Thymus (tissue), 11 donors: ENCODE results near the gene ATN1. TPM values are rescaled to one million over a fixed set of nuclear protein-coding genes. Genes with fewer than 3 reads are reported as not detected.

ENCODE experiments used
- DNase-seq, 9 donors: peaks; one replicate each; pipeline ENCODE4 v3.0.0-alpha.2; 2013; ENCODE audit warnings: low spot score in 9 of 9, low read depth in 6 of 9, missing footprints in 1 of 9
- H3K27ac ChIP-seq, 2 donors: one replicate each; pipeline ENCODE4 v1.5.1; 2013; ENCODE audit warnings: control low read depth in 1 of 2, low read depth in 1 of 2, low read length in 1 of 2, mild to moderate bottlenecking in 1 of 2, moderate library complexity in 1 of 2
- H3K27me3 ChIP-seq, 2 donors: one replicate each; pipeline ENCODE4 v1.5.1; 2013; ENCODE audit warnings: low read length in 1 of 2; ENCODE audit not compliant: control insufficient read depth in 2 of 2, insufficient read depth in 1 of 2
- H3K36me3 ChIP-seq, 2 donors: one replicate each; pipeline ENCODE4 v1.5.1; 2013; ENCODE audit warnings: low read length in 1 of 2, mild to moderate bottlenecking in 1 of 2, moderate library complexity in 1 of 2; ENCODE audit not compliant: control insufficient read depth in 2 of 2, insufficient read depth in 2 of 2
- H3K4me1 ChIP-seq, 2 donors: one replicate each; pipeline ENCODE4 v1.5.1; 2013; ENCODE audit warnings: low read length in 2 of 2; ENCODE audit not compliant: control insufficient read depth in 2 of 2, insufficient read depth in 2 of 2
- H3K4me3 ChIP-seq, 2 donors: one replicate each; pipeline ENCODE4 v1.5.1; 2013; ENCODE audit warnings: low read length in 2 of 2, control low read depth in 1 of 2, mild to moderate bottlenecking in 1 of 2
- H3K9me3 ChIP-seq, 2 donors: one replicate each; pipeline ENCODE4 v1.5.1; 2013; ENCODE audit warnings: low read length in 1 of 2, mild to moderate bottlenecking in 1 of 2; ENCODE audit not compliant: control insufficient read depth in 2 of 2, insufficient read depth in 1 of 2
- WGBS: extraction: QIAGEN DNeasy Blood & Tissue Kit; methylation state at CpG from one replicate; pipeline ENCODE4 v1.1.7; 2013; 5-methylcytosine and 5-hydroxymethylcytosine counted together
- polyA plus RNA-seq: library from polyadenylated mRNA; stranded (reverse); fragments of 200-250 nt; gene quantifications from one replicate; pipeline ENCODE4 v1.2.3, GENCODE V29; 2013
- total RNA-seq: library from RNA; stranded (reverse); fragments of 120-200 nt; gene quantifications from one replicate; pipeline ENCODE4 v1.2.4, GENCODE V29; 2013
- donor health status: healthy.

ATN1 gene
- total and polyA plus RNA-seq, 2 donors, result 1.6 to 30.3 TPM

DNA sequence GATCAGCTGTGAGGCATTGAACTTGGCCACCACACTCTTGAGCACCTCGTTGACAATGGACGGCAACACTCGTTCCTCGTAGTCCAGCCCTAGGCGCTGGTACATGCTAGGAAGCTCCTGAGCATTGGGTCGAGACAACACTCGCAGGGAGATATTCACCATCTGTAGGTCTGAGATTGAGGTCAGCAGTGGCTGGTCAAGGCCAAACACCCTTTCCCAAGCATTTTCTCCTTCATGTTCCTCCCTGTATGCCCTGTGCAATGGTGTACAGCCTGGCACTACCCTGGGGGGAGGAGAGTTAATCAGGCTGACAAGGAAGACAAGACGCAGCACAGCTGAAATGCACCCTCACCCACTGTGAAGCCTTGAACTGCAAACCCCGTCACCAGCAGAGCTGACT is 40.7 kb downstream of the ATN1 start:
- Histone ChIP-seq H3K36me3 (peaks cover 32 to 53% of the 10 kb centered on the region in 2 donors), H3K4me1 (peaks cover 9 to 47% of the 10 kb centered on the region in 2 donors), H3K9me3 (no peaks in the 10 kb centered on the region), H3K4me3 (no peak overlapping the region), H3K27me3 (no peaks in the 10 kb centered on the region), H3K27ac (no peak overlapping the region)
- no peak for DNase-seq
- 99% methylated on average over 9 of the region's 9 CpGs for WGBS

DNA sequence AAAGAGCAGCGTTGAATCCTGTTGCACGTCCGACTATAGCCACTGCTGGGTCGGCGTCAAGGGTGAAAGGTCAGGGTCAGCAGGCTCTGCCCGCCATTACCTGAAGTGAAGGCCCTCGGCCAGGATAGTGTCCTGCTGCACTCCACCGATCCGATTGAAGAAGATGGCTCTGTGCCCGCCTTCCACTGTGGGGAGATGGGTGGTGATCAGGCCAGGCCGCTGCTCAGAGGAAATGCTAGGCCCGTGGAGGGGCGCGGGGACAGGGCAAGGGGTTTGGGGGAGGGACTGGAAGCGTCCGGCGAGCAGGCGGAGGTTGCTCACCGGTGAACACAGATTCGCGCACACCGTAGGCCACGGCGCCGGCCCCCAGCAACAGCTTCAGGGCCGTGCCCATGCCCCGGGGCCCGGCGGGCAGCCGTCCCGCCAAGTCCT is 42.4 kb downstream of the ATN1 start:
- WGBS, result under 1% methylated on average over 31 of the region's 31 CpGs
- Histone ChIP-seq H3K4me3 (peak overlapping the region; percentile 57 to 95), H3K4me1 (peaks cover 9 to 40% of the 10 kb centered on the region in 2 donors), H3K9me3 (no peaks in the 10 kb centered on the region), H3K36me3 (peaks cover 44 to 55% of the 10 kb centered on the region in 2 donors), H3K27ac (peak overlapping the region; percentile 80 to 84), H3K27me3 (no peaks in the 10 kb centered on the region)
- no peak for DNase-seq

DNA sequence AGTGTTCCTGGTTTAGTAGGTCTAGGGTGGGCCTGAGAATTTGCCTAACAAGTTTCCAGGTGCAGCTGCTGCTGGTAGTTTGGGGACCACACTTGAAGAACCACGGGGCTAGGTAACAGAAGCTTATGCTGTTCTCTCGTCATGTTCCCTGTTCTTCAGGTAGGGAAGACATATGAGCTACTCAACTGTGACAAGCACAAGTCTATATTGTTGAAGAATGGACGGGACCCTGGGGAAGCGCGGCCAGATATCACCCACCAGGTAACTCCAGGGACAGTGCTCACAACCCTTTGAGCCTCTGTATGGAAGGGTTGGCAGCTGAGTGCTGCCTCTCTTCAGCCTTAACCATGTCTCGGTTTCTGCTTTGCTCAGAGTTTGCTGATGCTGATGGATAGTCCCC is 46.4 kb downstream of the ATN1 start:
- peaks cover 6 to 15% of the 10 kb centered on the region in 2 donors for H3K4me1 ChIP-seq
- no peak overlapping the region for H3K27ac ChIP-seq
- H3K9me3 ChIP-seq, result no peaks in the 10 kb centered on the region
- no peaks in the 10 kb centered on the region for H3K27me3 ChIP-seq
- WGBS, result 98% methylated on average over 6 of the region's 6 CpGs
- no peak for DNase-seq
- peaks cover 53 to 55% of the 10 kb centered on the region in 2 donors for H3K36me3 ChIP-seq
- no peak overlapping the region for H3K4me3 ChIP-seq

DNA sequence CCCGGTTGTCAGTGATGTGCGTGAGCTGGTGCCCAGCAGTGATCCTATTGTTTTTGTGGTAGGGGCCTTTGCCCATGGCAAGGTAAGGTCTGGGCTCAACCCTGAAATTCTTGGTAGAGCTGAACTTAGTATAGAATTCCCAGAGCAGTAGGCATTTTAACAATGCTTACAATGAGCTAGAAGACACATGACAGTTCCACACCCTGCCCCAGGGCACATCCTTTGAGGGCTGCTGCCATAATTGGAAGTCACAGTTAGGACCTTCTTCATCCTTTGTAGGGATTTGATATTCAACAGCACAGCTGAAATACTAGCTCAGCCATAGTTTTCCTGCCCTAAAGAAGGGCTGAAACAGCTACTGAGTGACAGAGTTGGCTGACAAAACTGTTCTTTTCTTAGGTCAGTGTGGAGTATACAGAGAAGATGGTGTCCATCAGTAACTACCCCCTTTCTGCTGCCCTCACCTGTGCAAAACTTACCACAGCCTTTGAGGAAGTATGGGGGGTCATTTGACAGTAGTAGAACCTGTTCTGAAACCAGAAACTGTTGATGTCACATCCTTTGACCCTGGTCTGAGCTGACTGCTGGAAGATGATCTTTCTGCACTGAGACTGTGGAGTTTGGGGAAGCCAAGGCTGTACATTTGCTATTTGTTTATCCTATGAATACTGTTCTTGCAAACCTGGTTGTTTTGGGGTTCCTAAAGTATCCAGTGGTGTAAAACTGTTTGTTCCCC is 47.7 kb downstream of the ATN1 start:
- DNase-seq, result no peak
- peaks cover 3 to 6% of the 10 kb centered on the region in 2 donors for H3K4me1 ChIP-seq
- 97% methylated on average over 2 of the region's 2 CpGs for WGBS
- no peaks in the 10 kb centered on the region for H3K9me3 ChIP-seq
- H3K4me3 ChIP-seq, result no peak overlapping the region
- no peaks in the 10 kb centered on the region for H3K27me3 ChIP-seq
- peaks cover 64 to 66% of the 10 kb centered on the region in 2 donors for H3K36me3 ChIP-seq
- no peak overlapping the region for H3K27ac ChIP-seq

DNA sequence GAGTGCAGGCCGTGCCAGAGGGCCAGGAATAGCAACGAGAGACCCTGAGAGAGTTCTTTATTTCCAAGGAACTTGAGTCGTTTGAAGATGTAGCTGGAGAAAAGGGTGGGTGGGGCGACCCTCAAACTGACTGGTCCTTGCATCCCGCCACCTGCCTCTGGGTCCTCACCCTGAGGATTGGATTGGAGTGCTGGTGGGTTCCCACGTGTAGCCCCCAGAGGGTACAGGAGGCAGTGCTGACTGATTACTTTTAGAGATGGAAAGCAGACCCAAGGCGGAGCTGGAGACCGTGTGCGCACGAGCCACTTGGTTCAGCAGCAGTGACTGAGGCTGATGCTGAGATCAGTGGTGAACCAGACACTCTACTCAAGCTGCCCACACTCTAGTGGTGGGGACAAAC is 49.9 kb downstream of the ATN1 start:
- peaks cover 86 to 88% of the 10 kb centered on the region in 2 donors for H3K36me3 ChIP-seq
- no peak overlapping the region for H3K27ac ChIP-seq
- 93% methylated on average over 10 of the region's 10 CpGs for WGBS
- H3K4me1 ChIP-seq, result no peaks in the 10 kb centered on the region
- DNase-seq, result no peak
- H3K9me3 ChIP-seq, result no peaks in the 10 kb centered on the region
- no peak overlapping the region for H3K4me3 ChIP-seq
- no peaks in the 10 kb centered on the region for H3K27me3 ChIP-seq

DNA sequence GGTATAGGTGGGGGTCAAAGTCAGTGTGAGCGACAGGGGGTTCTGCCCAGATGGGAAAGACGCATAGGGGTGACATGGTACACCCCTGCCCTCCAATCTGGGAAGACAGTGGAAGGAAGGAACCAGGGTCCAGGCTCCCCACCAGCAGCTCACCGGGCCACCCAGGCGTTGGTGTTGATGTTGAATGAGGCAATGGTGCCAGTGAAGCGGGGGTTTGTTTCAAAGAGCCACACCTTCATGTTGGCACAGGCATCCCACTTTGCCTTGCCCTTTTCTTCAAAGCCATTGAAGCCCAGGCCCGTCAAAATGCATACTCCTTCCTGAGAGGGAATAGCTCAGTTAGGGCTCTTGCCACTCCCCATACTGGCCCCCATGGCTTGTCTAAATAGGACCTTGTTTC is 50.4 kb downstream of the ATN1 start:
- H3K9me3 ChIP-seq, result no peaks in the 10 kb centered on the region
- no peak overlapping the region for H3K27ac ChIP-seq
- H3K4me3 ChIP-seq, result no peak overlapping the region
- DNase-seq, result no peak
- no peaks in the 10 kb centered on the region for H3K27me3 ChIP-seq
- no peaks in the 10 kb centered on the region for H3K4me1 ChIP-seq
- WGBS, result 94% methylated on average over 6 of the region's 6 CpGs
- H3K36me3 ChIP-seq, result peaks cover 89 to 93% of the 10 kb centered on the region in 2 donors

DNA sequence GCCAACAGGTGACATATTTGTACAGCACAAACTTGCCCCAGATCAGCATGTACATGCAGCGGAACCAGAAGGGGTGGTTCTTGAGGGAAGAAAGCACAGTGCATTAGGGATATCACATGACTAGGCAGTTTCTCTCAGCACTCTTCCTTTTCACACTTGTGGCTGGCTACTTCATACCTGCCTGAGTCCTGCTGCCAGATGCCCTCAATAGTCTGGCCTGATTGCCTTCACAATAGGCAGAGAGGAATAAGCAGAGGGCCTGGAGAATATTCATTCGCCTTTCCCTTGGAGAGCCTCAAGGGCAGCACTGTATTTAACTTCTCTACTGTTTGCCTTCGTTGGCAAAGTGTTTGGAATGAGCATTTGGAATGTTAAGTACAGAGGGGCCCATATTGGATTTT is 50.9 kb downstream of the ATN1 start:
- Histone ChIP-seq H3K4me1 (no peaks in the 10 kb centered on the region), H3K36me3 (peaks cover 89 to 95% of the 10 kb centered on the region in 2 donors), H3K27me3 (no peaks in the 10 kb centered on the region), H3K27ac (no peak overlapping the region), H3K9me3 (no peaks in the 10 kb centered on the region), H3K4me3 (no peak overlapping the region)
- 97% methylated on average over 3 of the region's 3 CpGs for WGBS
- DNase-seq, result no peak

DNA sequence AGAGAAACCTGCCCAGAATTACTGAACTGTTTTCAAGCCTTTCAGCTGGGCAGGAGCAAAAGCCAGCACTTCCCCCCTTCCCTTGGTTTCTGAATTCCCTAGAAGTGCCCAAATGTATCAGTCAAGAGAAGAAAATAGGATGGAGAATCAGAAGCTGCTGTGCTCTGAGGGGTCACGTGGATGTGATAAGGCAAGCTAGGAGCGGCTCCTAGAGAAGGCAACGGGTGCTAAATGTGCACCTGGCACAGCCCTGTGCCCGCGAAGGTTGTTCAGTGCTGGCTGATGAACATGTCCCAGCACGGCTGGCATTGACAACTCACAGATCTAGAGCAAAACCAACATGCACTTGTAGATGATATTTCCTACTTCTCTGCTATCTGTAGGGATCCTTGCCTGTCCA is 51.3 kb downstream of the ATN1 start:
- H3K9me3 ChIP-seq, result no peaks in the 10 kb centered on the region
- H3K27ac ChIP-seq, result no peak overlapping the region
- DNase-seq, result no peak
- H3K4me1 ChIP-seq, result no peaks in the 10 kb centered on the region
- peaks cover 85 to 93% of the 10 kb centered on the region in 2 donors for H3K36me3 ChIP-seq
- no peaks in the 10 kb centered on the region for H3K27me3 ChIP-seq
- no peak overlapping the region for H3K4me3 ChIP-seq
- WGBS, result 98% methylated on average over 6 of the region's 6 CpGs

DNA sequence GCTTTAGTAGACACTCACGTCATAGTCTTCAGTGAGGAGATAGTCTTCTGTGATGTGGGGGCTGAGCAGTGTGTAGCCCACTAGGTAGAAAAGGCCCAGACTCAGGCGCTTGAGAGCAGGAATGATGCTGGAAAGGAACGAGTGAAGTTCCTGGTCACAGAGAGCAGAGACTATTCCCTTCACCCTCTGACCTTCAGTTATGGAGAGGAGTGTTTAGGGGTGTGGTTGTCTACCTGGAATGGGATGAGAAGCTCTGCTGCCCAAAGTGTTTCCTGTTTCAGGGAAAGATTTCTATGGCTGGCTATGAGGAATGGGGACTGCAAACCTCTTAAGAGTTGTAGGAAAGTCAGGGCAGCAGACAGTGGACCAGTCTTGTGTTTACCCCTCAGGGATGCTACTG is 51.7 kb downstream of the ATN1 start:
- Histone ChIP-seq H3K27ac (no peak overlapping the region), H3K36me3 (peaks cover 81 to 92% of the 10 kb centered on the region in 2 donors)
- WGBS, result 96% methylated on average over 3 of the region's 3 CpGs

More for the DNA sequence above, 51.7 kb downstream of the ATN1 start:
- no peak for DNase-seq
- Histone ChIP-seq H3K4me3 (no peak overlapping the region), H3K27me3 (no peaks in the 10 kb centered on the region), H3K4me1 (no peaks in the 10 kb centered on the region), H3K9me3 (no peaks in the 10 kb centered on the region)
